NCI-H446 treated with DMSO at 0.1 percent for 48 hours (cell line): ENCODE measurements around the gene EML6.
"Not testable (repeated sequence)": the region's sequence is repeated elsewhere in the genome, so short reads cannot be mapped to it uniquely, and the experiment has no call there.

Source experiments
- DNase-seq: peaks from one replicate; lab custom pipeline; 2025; lab: John Stamatoyannopoulos, UW

The EML6 gene

GRCh38 chr2:54850171-54851122 lies 127.0 kb downstream of the EML6 start:
- no peak for DNase-seq

- DNase-seq = no peak
Measured at GRCh38 chr2:54853616-54854310, 130.3 kb downstream of the EML6 start.

- DNase-seq = no peak
Measured at GRCh38 chr2:54855434-54855833, 132.0 kb downstream of the EML6 start.

GRCh38 chr2:54858021-54858681 lies 134.7 kb downstream of the EML6 start:
- peak; percentile 51 for DNase-seq

GRCh38 chr2:54859416-54859815 lies 136.0 kb downstream of the EML6 start:
- DNase-seq = no peak

GRCh38 chr2:54859997-54860701 lies 136.7 kb downstream of the EML6 start:
- peak; percentile 12 for DNase-seq

GRCh38 chr2:54862229-54862628 lies 138.8 kb downstream of the EML6 start:
- no peak for DNase-seq

- no peak for DNase-seq
Measured at GRCh38 chr2:54862742-54863141, 139.3 kb downstream of the EML6 start.

- no peak for DNase-seq
Measured at GRCh38 chr2:54863660-54864059, 140.2 kb downstream of the EML6 start.

- no peak for DNase-seq
Measured at GRCh38 chr2:54864096-54864495, 140.6 kb downstream of the EML6 start.

- DNase-seq = no peak
Measured at GRCh38 chr2:54864727-54865126, 141.3 kb downstream of the EML6 start.

GRCh38 chr2:54866179-54866578 lies 142.7 kb downstream of the EML6 start:
- DNase-seq = no peak

GRCh38 chr2:54866868-54867267 lies 143.4 kb downstream of the EML6 start:
- no peak for DNase-seq

GRCh38 chr2:54867457-54867856 lies 144.0 kb downstream of the EML6 start:
- no peak for DNase-seq

GRCh38 chr2:54871457-54872107 lies 148.1 kb downstream of the EML6 start:
- DNase-seq = peak; percentile 89

- DNase-seq = peak; percentile 22
Measured at GRCh38 chr2:54872780-54873179, 149.3 kb downstream of the EML6 start.

GRCh38 chr2:54873236-54873635 lies 149.8 kb downstream of the EML6 start:
- not testable (repeated sequence) for DNase-seq

- DNase-seq = no peak
Measured at GRCh38 chr2:54876764-54877163, 153.3 kb downstream of the EML6 start.

GRCh38 chr2:54878182-54878581 lies 154.7 kb downstream of the EML6 start:
- no peak for DNase-seq

- DNase-seq = no peak
Measured at GRCh38 chr2:54879032-54879431, 155.6 kb downstream of the EML6 start.

GRCh38 chr2:54879598-54880332 lies 156.3 kb downstream of the EML6 start:
- peak; percentile 86 for DNase-seq
